HG02759 (cell line): Measurements from ENCODE around the gene ZNF471.

ENCODE experiments used
- ATAC-seq: cut with Tn5 transposase; IDR thresholded peaks from one replicate; pipeline ENCODE4 v1.9.1; 2021; ENCODE audit warnings: mild to moderate bottlenecking, moderate library complexity; ENCODE audit not compliant: unreplicated experiment

The ZNF471 gene

DNA sequence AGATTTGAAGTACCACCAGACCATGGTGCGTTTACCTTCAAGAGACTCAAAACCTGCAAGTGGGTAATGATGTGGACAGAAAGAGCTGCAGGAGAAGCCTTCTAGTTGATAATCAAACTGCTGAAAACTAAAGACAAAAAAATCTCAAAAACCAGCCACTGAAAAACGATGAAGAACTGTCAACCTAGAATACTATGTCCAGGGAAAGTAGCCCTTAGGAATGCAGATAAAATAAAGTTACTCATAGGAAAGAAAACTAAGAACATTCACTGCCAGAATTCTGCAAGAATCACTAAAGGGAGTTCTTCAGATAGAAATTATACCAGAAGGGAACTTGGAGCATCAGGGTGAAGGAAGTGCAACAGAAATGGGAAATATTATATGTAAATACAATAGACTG lies 64.9 kb downstream of the ZNF471 start:
- no peak for ATAC-seq

DNA sequence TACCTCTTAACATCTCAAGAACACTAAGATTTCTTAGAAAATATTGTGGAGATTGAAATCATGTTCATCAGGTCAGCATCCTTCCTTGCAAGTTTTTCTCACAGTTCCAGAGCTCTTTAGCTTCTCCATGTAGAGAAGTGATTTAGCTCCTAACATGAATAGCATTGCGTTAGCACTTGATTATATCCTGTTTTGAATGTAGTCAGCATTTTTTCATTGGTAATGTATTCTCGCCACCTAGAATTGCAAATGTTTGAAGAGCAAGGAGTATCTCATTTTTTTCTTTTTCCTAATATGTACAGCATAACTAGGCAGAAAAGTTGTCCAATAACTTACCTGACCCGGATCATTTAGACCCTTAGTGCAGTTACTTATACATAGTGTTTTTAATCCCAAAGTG lies 66.3 kb downstream of the ZNF471 start:
- no peak for ATAC-seq

DNA sequence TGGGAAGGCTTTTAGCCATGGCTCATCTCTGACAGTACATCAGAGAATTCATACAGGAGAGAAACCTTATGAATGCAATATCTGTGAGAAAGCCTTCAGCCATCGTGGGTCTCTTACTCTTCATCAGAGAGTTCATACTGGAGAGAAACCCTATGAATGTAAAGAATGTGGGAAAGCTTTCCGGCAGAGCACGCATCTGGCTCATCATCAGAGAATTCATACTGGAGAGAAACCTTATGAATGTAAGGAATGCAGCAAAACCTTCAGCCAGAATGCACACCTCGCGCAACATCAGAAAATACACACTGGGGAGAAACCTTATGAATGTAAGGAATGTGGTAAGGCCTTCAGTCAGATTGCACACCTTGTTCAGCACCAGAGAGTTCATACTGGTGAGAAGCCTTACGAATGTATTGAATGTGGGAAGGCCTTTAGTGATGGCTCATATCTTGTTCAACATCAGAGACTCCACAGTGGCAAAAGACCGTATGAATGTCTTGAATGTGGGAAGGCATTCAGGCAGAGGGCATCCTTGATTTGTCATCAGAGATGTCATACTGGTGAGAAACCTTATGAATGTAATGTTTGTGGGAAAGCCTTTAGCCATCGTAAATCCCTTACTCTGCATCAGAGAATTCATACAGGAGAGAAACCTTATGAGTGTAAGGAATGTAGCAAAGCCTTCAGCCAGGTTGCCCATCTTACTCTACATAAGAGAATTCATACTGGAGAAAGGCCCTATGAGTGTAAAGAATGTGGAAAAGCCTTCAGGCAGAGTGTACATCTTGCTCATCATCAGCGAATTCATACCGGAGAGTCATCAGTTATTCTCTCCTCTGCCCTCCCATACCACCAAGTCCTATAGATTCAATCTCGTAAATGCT lies 70.3 kb downstream of the ZNF471 start:
- ATAC-seq = no peak
